ENCODE results near the gene SRGAP1.

SRGAP1 gene

DNA sequence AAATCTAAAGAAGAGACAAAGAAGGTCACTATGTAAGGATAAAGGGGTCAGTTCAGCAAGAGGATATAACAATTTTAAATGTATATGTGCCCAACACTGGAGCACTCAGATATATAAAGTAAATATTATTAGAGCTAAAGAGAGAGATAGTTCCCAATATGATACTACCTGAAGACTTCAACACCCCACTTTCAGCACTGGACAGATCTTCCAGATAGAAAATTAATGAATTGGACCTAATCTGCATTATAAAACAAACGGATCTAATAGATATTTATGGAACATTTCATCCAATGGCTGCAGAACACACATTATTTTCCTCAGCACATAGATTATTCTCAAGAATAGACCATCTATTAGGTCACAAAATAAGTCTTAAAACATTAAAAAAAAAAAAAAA is 24.1 kb upstream of the SRGAP1 start:
- Histone ChIP-seq H3K27ac (no peak overlapping the region), H3K4me3 (no peak overlapping the region)
- TF ChIP-seq, protein P1, sequence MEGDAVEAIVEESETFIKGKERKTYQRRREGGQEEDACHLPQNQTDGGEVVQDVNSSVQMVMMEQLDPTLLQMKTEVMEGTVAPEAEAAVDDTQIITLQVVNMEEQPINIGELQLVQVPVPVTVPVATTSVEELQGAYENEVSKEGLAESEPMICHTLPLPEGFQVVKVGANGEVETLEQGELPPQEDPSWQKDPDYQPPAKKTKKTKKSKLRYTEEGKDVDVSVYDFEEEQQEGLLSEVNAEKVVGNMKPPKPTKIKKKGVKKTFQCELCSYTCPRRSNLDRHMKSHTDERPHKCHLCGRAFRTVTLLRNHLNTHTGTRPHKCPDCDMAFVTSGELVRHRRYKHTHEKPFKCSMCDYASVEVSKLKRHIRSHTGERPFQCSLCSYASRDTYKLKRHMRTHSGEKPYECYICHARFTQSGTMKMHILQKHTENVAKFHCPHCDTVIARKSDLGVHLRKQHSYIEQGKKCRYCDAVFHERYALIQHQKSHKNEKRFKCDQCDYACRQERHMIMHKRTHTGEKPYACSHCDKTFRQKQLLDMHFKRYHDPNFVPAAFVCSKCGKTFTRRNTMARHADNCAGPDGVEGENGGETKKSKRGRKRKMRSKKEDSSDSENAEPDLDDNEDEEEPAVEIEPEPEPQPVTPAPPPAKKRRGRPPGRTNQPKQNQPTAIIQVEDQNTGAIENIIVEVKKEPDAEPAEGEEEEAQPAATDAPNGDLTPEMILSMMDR (IDR thresholded peaks at IDR 0.05): no peak
- DNase-seq (ENCODE audit: low spot score): no peak

DNA sequence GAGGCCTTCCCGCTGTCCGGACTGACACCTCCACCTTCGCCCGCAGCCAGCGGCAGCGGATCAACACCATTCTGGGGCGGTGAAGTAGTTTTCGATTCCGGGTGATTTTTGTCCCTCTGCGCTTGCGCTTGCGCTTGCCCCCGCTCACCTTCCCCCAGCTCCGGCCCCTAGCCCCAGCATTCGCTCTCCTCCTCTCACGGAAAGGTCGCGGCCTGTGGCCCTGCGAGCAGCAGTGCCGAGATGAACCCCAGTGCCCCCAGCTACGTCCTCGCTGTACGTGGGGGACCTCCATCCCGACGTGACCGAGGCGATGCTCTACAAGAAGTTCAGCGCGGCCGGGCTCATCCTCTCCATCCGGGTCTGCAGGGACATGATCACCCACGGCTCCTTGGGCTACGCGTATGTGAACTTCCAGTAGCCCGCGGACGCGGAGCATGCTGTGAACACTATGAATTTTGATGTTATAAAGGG is 22.7 kb upstream of the SRGAP1 start:
- Histone ChIP-seq H3K27ac (no peak overlapping the region), H3K4me3 (peak overlapping the region; percentile 74)
- TF ChIP-seq, protein P1 (IDR thresholded peaks at IDR 0.05): no peak
- no peak for DNase-seq (ENCODE audit: low spot score)

DNA sequence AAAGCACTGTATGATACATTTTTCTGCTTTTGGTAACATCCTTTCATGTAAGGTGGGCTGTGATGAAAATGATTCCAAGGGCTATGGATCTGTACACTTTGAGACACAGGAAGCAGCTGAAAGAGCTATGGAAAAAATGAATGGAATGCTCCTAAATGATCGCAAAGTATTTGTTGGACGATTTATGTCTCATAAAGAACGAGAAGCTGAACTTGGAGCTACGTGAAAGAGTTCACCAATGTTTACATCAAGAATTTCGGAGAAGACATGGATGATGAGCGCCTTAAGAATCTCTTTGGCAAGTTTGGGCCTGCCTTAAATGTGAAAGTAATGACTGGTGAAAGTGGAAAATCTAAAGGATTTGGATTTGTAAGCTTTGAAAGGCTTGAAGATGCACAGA is 22.1 kb upstream of the SRGAP1 start:
- Histone ChIP-seq H3K4me3 (peak overlapping the region; percentile 74), H3K27ac (no peak overlapping the region)
- no peak for DNase-seq (ENCODE audit: low spot score)
- TF ChIP-seq, protein P1 (IDR thresholded peaks at IDR 0.05): no peak

GRCh38 chr12:63823040-63823439 is 21.5 kb upstream of the SRGAP1 start:
- H3K4me3 ChIP-seq: no peak overlapping the region

GRCh38 chr12:63826006-63826585 is 18.4 kb upstream of the SRGAP1 start:
- no peak for DNase-seq (ENCODE audit: low spot score)
- Histone ChIP-seq H3K27ac (no peak overlapping the region), H3K4me3 (no peak overlapping the region)
- TF ChIP-seq, protein P1 (IDR thresholded peaks at IDR 0.05): peak; percentile 61

More at GRCh38 chr12:63823040-63823439, 21.5 kb upstream of the SRGAP1 start:
- H3K27ac ChIP-seq: no peak overlapping the region
- TF ChIP-seq, protein P1 (IDR thresholded peaks at IDR 0.05): no peak
- DNase-seq (ENCODE audit: low spot score): no peak

DNA sequence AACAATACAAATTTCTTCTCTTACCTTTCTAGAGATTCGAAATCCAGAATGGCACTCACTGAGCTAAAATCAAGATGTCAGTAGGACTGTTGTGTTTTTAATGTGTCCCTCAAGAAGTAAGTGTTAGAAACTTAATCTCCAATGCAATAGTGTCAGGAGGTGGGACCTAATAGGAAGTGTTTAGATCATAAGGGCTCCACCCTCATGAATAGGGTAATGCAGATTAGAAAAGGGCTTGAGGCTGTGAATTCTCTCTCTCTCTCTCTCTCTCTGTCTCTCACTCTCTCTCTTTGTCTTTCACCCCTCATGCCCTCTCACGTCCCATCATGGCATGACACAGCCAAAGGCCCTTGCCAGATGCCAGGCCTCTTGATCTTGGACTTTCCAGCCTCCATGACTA is 15.6 kb upstream of the SRGAP1 start:
- TF ChIP-seq, protein P1 (IDR thresholded peaks at IDR 0.05): no peak
- Histone ChIP-seq H3K27ac (no peak overlapping the region), H3K4me3 (no peak overlapping the region)
- DNase-seq (ENCODE audit: low spot score): no peak

DNA sequence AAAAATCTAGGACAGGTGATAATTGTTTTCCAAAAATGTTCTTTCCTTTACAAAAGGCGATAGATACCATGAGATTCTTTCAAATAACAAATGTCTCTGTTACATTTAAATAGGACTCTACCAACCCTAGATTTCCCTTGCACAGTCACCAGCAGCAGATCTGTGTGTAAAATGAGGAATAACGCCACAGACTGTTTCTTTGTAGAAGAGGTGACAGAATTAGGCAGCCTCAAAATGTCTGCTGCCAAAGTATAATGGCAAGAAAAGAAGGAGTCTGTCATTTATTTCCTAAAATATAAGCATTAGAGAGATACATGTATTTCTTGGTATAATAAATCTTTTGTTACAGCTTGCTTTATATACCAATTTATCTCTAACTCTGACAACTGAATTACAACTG is 8.5 kb upstream of the SRGAP1 start:
- no peak for DNase-seq (ENCODE audit: low spot score)
- TF ChIP-seq, protein P1 (IDR thresholded peaks at IDR 0.05): no peak
- H3K4me3 ChIP-seq: no peak overlapping the region
- no peak overlapping the region for H3K27ac ChIP-seq
